ENCODE results near the gene TMPRSS11D. TPM values are rescaled to one million over a fixed set of nuclear protein-coding genes. Genes with fewer than 3 reads are reported as not detected.

TMPRSS11D gene
- total RNA-seq, 2 experiments from 2014 or later: not detected

DNA sequence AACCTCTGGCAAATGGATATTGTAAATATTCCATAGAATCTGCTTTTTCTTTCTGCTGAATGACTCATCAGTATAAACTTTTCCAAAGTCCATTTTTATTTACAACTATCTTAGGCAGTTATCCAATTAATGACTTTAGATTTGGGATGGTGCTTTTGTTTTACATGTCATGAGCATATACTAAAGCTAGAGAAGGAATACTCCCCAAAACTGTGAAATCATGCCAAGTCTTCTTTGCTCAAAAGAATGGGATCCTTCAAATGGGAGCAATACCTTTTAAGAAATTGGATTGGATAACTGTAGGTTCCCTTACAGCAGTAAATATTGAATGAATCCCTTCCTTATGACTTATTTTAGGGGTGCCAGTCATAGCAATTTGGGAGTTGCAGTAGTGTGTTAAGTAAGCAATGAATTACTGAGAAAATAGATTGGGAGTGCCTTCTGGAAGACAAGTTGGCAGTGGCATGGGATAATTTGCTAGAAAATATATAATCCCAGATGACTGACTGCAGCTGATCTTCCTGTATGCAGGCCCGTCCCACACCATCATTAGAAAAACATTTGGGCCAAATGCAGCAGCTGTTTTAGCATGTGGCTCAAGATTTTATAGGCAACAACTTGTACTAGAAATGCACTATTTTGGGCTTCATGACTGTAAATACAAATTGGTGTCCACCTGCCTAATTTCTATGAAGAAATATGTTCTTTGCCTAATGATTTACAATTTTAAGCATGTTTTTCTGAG, 2.8 kb downstream of the TMPRSS11D start:
- Histone ChIP-seq H3K4me2 (ENCODE audit: low read length) (no peak overlapping the region), H4K20me1 (ENCODE audit: insufficient read depth, low read length) (no peaks in the 10 kb centered on the region), H3K27ac (ENCODE audit: low read depth, low read length, poor library complexity, severe bottlenecking) (no peak overlapping the region), H3K9me3 (ENCODE audit: low read length) (no peaks in the 10 kb centered on the region), H3K36me3 (ENCODE audit: insufficient read depth, low read length) (no peaks in the 10 kb centered on the region), H2AFZ (ENCODE audit: low read length) (no peak overlapping the region), H3K4me3 (ENCODE audit: low read depth, low read length, poor library complexity, severe bottlenecking) (no peak overlapping the region), H3K79me2 (ENCODE audit: insufficient read depth, low read depth, low read length) (no peaks in the 10 kb centered on the region), H3K4me1 (ENCODE audit: insufficient read depth, low read length, poor library complexity, severe bottlenecking) (no peaks in the 10 kb centered on the region), H3K9me2 (ENCODE audit: insufficient read depth, low read length) (no peaks in the 10 kb centered on the region)
- no peak for DNase-seq (ENCODE audit: low spot score)
- CTCF ChIA-PET (ENCODE audit: unreplicated experiment): no interaction called here
- TF ChIP-seq EZH2phosphoT487 (IDR thresholded peaks at IDR 0.05; ENCODE audit: borderline replicate concordance, low read depth, low read length): no peak
- TF ChIP-seq, protein P1, sequence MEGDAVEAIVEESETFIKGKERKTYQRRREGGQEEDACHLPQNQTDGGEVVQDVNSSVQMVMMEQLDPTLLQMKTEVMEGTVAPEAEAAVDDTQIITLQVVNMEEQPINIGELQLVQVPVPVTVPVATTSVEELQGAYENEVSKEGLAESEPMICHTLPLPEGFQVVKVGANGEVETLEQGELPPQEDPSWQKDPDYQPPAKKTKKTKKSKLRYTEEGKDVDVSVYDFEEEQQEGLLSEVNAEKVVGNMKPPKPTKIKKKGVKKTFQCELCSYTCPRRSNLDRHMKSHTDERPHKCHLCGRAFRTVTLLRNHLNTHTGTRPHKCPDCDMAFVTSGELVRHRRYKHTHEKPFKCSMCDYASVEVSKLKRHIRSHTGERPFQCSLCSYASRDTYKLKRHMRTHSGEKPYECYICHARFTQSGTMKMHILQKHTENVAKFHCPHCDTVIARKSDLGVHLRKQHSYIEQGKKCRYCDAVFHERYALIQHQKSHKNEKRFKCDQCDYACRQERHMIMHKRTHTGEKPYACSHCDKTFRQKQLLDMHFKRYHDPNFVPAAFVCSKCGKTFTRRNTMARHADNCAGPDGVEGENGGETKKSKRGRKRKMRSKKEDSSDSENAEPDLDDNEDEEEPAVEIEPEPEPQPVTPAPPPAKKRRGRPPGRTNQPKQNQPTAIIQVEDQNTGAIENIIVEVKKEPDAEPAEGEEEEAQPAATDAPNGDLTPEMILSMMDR (conservative IDR thresholded peaks at IDR 0.05; ENCODE audit: low read length): no peak
- no TSS peak for BruUV-seq (replicated peaks)
- POLR2A ChIA-PET: no interaction called here
- intact Hi-C loops (cut with micrococcal nuclease; ENCODE audit: unreplicated experiment): no loop called here

DNA sequence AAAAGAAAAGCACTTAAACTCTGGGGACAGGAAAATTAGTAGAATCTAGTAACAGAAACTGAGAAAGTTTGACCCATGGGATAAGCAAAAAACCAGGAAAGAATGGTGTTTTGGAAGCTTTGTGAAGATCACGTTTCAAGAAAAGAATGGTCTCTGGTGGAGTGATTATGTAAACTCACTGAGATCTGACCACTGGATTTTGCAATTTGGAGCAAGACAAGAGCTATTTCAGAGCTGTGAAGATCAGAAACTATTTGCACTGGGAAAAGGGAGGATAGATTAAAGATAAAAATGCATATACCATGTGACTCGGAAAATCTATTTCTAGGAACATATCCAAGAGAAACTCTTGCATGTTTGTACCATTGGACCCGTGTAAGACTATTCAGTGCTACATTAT, 4.3 kb downstream of the TMPRSS11D start:
- no peaks in the 10 kb centered on the region for H3K9me2 ChIP-seq (ENCODE audit: insufficient read depth, low read length)
- H3K36me3 ChIP-seq (ENCODE audit: insufficient read depth, low read length): no peaks in the 10 kb centered on the region
- ChIA-PET POLR2A (interaction anchor here (0.7 to 0.9 kb wide), 2 partner anchors 11 to 695 kb away, joined by 3 read pairs; no protein-coding TSS in a partner anchor), CTCF (ENCODE audit: unreplicated experiment) (no interaction called here)
- no peak for DNase-seq (ENCODE audit: low spot score)
- no peaks in the 10 kb centered on the region for H4K20me1 ChIP-seq (ENCODE audit: insufficient read depth, low read length)
- no peaks in the 10 kb centered on the region for H3K4me1 ChIP-seq (ENCODE audit: insufficient read depth, low read length, poor library complexity, severe bottlenecking)
- H3K79me2 ChIP-seq (ENCODE audit: insufficient read depth, low read depth, low read length): no peaks in the 10 kb centered on the region
- TF ChIP-seq EZH2phosphoT487 (IDR thresholded peaks at IDR 0.05; ENCODE audit: borderline replicate concordance, low read depth, low read length): no peak
- TF ChIP-seq, protein P1 (conservative IDR thresholded peaks at IDR 0.05; ENCODE audit: low read length): no peak
- no peak overlapping the region for H3K27ac ChIP-seq (ENCODE audit: low read depth, low read length, poor library complexity, severe bottlenecking)
- H3K4me2 ChIP-seq (ENCODE audit: low read length): no peak overlapping the region
- intact Hi-C loops (cut with micrococcal nuclease; ENCODE audit: unreplicated experiment): no loop called here
- no peaks in the 10 kb centered on the region for H3K9me3 ChIP-seq (ENCODE audit: low read length)
- no peak overlapping the region for H2AFZ ChIP-seq (ENCODE audit: low read length)
- no TSS peak for BruUV-seq (replicated peaks)
- H3K4me3 ChIP-seq (ENCODE audit: low read depth, low read length, poor library complexity, severe bottlenecking): no peak overlapping the region

DNA sequence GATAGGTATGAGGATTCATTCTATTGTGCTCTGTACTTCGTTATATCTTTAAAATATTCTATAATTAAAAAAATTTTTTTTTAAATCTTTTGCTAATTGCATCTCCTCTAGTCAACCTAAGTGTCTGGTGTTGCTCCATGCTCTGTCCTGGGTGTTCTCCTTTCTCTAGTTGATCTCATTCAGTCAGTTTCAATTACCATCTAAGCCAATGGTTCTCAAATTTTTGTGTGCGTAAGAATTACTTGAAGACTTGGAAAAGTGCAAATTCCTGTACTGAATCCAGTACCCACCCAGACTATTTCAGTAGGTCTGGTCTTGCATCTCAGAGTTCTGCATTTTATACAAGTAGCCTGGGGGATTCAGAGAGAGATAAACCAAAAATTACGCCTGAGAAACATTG, 6.7 kb downstream of the TMPRSS11D start:
- TF ChIP-seq EZH2phosphoT487 (IDR thresholded peaks at IDR 0.05; ENCODE audit: borderline replicate concordance, low read depth, low read length): no peak
- TF ChIP-seq, protein P1 (conservative IDR thresholded peaks at IDR 0.05; ENCODE audit: low read length): no peak
- no TSS peak for BruUV-seq (replicated peaks)
- H3K4me1 ChIP-seq (ENCODE audit: insufficient read depth, low read length, poor library complexity, severe bottlenecking): no peaks in the 10 kb centered on the region
- H3K27ac ChIP-seq (ENCODE audit: low read depth, low read length, poor library complexity, severe bottlenecking): no peak overlapping the region
- no peaks in the 10 kb centered on the region for H3K9me3 ChIP-seq (ENCODE audit: low read length)
- CTCF ChIA-PET (ENCODE audit: unreplicated experiment): no interaction called here
- no peaks in the 10 kb centered on the region for H3K36me3 ChIP-seq (ENCODE audit: insufficient read depth, low read length)
- no peaks in the 10 kb centered on the region for H4K20me1 ChIP-seq (ENCODE audit: insufficient read depth, low read length)
- POLR2A ChIA-PET: no interaction called here
- DNase-seq (ENCODE audit: low spot score): no peak
- H3K4me3 ChIP-seq (ENCODE audit: low read depth, low read length, poor library complexity, severe bottlenecking): no peak overlapping the region
- H3K79me2 ChIP-seq (ENCODE audit: insufficient read depth, low read depth, low read length): no peaks in the 10 kb centered on the region
- intact Hi-C loops (cut with micrococcal nuclease; ENCODE audit: unreplicated experiment): no loop called here
- no peak overlapping the region for H3K4me2 ChIP-seq (ENCODE audit: low read length)
- H2AFZ ChIP-seq (ENCODE audit: low read length): no peak overlapping the region
- H3K9me2 ChIP-seq (ENCODE audit: insufficient read depth, low read length): no peaks in the 10 kb centered on the region
